B cell (primary cell): ENCODE measurements around the gene AGPAT3. TPM values are rescaled to one million over a fixed set of nuclear protein-coding genes. Genes with fewer than 3 reads are reported as not detected.

Experiments used
- ATAC-seq: fragments of 200-7000 bp; cut with Tn5 transposase; one replicate; pipeline ENCODE4 v1.10.0; 2021; ENCODE audit warnings: low read depth, mild to moderate bottlenecking, moderate number of reproducible peaks, moderate library complexity
- CTCF ChIA-PET: fragments of 350-600 bp; sonication (Branson Sonifier 250); formaldehyde crosslinking; loops from one replicate; lab custom pipeline; 2021; ENCODE audit warnings: antibody characterized with exemption, inconsistent platforms; lab: Charles Lee
- POLR2A ChIA-PET: fragments of 350-600 bp; sonication (Branson Sonifier 250); formaldehyde crosslinking; loops from one replicate; lab custom pipeline; 2021; ENCODE audit warnings: antibody characterized with exemption; lab: Charles Lee
- DNase-seq: peaks from one replicate; pipeline ENCODE4 v3.0.0; 2013
- H2AFZ ChIP-seq: 2 replicates; pipeline ENCODE4 v1.6.1; 2012; ENCODE audit warnings: mild to moderate bottlenecking, low read depth, low read length; ENCODE audit not compliant: insufficient read depth, poor library complexity, severe bottlenecking
- H3K27ac ChIP-seq, 2 donors: 1 replicate in 1 of 2; 2 replicates in 1 of 2; pipeline ENCODE4 v1.5.1; 2012 to 2013; ENCODE audit warnings: low read length in 2 of 2, mild to moderate bottlenecking in 2 of 2, moderate library complexity in 1 of 2
- H3K27me3 ChIP-seq, 4 experiments: fragments of 200-600 bp in 1 of 4; sonication (generic) in 1 of 4; replicated peaks in 1 of 4; 1 replicate in 2 of 4; 2 replicates in 2 of 4; pipeline versions ENCODE4 v1.6.1 to v1.7.0; 2013 to 2016; ENCODE audit warnings: low read length in 3 of 4, mild to moderate bottlenecking in 2 of 4, mixed read lengths in 1 of 4, moderate library complexity in 1 of 4; ENCODE audit not compliant: insufficient read depth in 4 of 4, control insufficient read depth in 3 of 4; ENCODE audit errors: control extremely low read depth in 1 of 4
- H3K36me3 ChIP-seq, 2 experiments: replicated peaks in 1 of 2; 1 replicate in 1 of 2; 2 replicates in 1 of 2; pipeline versions ENCODE4 v1.6.1 to v1.7.1; 2013; ENCODE audit warnings: low read length in 1 of 2; ENCODE audit not compliant: insufficient read depth in 2 of 2, control insufficient read depth in 1 of 2; ENCODE audit errors: control extremely low read depth in 1 of 2, extremely low read depth in 1 of 2
- H3K4me1 ChIP-seq, 2 donors: fragments of 200-600 bp in 1 of 2; sonication (generic) in 1 of 2; 1 replicate in 1 of 2; 2 replicates in 1 of 2; pipeline versions ENCODE4 v1.5.1 to v1.6.1; 2013 to 2017; ENCODE audit warnings: low read length in 2 of 2; ENCODE audit not compliant: control insufficient read depth in 2 of 2, insufficient read depth in 2 of 2
- H3K4me2 ChIP-seq: replicated peaks from 2 replicates; pipeline ENCODE3; 2012; ENCODE audit warnings: mild to moderate bottlenecking, low read depth, low read length; ENCODE audit not compliant: poor library complexity, severe bottlenecking
- H3K4me3 ChIP-seq, 5 experiments: fragments of 200-600 bp in 1 of 5; sonication (generic) in 1 of 5; 1 replicate in 3 of 5; 2 replicates in 2 of 5; pipeline versions ENCODE4 v1.5.1 to v1.7.0; 2011 to 2016; ENCODE audit warnings: low read length in 4 of 5, mild to moderate bottlenecking in 4 of 5, low read depth in 2 of 5, control low read depth in 1 of 5, moderate library complexity in 1 of 5; ENCODE audit not compliant: insufficient read depth in 1 of 5; ENCODE audit errors: control extremely low read depth in 1 of 5, extremely low read depth in 1 of 5
- H3K79me2 ChIP-seq: fragments of 200-600 bp; sonication (generic); one replicate; pipeline ENCODE4 v1.6.0; 2016; ENCODE audit warnings: low read length; ENCODE audit not compliant: control insufficient read depth, insufficient read depth
- H3K9ac ChIP-seq: fragments of 200-600 bp; sonication (generic); 2 replicates; pipeline ENCODE4 v1.6.1; 2017; ENCODE audit warnings: mild to moderate bottlenecking, low read length, moderate library complexity
- H3K9me3 ChIP-seq, 3 donors: one replicate each; pipeline versions ENCODE4 v1.6.1 to v1.7.1; 2013; ENCODE audit warnings: low read length in 2 of 3; ENCODE audit not compliant: control insufficient read depth in 2 of 3, insufficient read depth in 1 of 3; ENCODE audit errors: control extremely low read depth in 1 of 3
- H4K20me1 ChIP-seq: 2 replicates; pipeline ENCODE4 v1.6.0; 2012; ENCODE audit warnings: mild to moderate bottlenecking, low read length; ENCODE audit not compliant: insufficient read depth, control insufficient read depth, poor library complexity, severe bottlenecking
- H3K27ac Mint-ChIP-seq: one replicate; pipeline ENCODE4 v1.8.0; 2021; ENCODE audit warnings: mixed read lengths
- H3K27me3 Mint-ChIP-seq: one replicate; pipeline ENCODE4 v1.8.0; 2021; ENCODE audit warnings: mixed read lengths
- H3K4me1 Mint-ChIP-seq: one replicate; pipeline ENCODE4 v1.8.0; 2021; ENCODE audit warnings: mixed read lengths
- H3K4me3 Mint-ChIP-seq: one replicate; pipeline ENCODE4 v1.8.0; 2021; ENCODE audit warnings: mixed read lengths
- H3K9me3 Mint-ChIP-seq: one replicate; pipeline ENCODE4 v1.8.0; 2022; ENCODE audit warnings: mixed read lengths; ENCODE audit not compliant: insufficient read depth
- CTCF ChIP-seq: fragments of 200-600 bp; IDR thresholded peaks from one replicate; pipeline ENCODE4 v1.8.0; 2022; ENCODE audit warnings: antibody characterized with exemption, mild to moderate bottlenecking
- EZH2 ChIP-seq: IDR thresholded peaks from 2 replicates; pipeline ENCODE4 v1.6.1; 2012; ENCODE audit warnings: borderline replicate concordance, low read depth, mild to moderate bottlenecking, moderate library complexity, low read length; ENCODE audit not compliant: insufficient read depth, poor library complexity, severe bottlenecking
- WGBS: methylation state at CpG from one replicate; pipeline ENCODE4 v1.1.5; 2013; ENCODE audit warnings: missing lambda C conversion rate; ENCODE audit not compliant: insufficient coverage; 5-methylcytosine and 5-hydroxymethylcytosine counted together
- intact Hi-C: fragments of 100-400 bp; cut with micrococcal nuclease; formaldehyde crosslinking; loops from one replicate; pipeline ENCODE4 v1.10.0; 2022
- polyA plus RNA-seq: library from polyadenylated mRNA; depleted of rRNA; stranded (reverse); fragments of >200 nt; gene quantifications from 2 replicates; pipeline ENCODE4 v1.2.3, GENCODE V29; 2012
- total RNA-seq, 2 donors: library from RNA; stranded (reverse); fragments of 120-200 nt in 1 of 2; gene quantifications; 1 replicate in 1 of 2; 2 replicates in 1 of 2; pipeline versions ENCODE4 v1.2.3 to v1.2.4, GENCODE V29; 2013 to 2022

Gene AGPAT3
- total and polyA plus RNA-seq, 2 donors (not counting 1 experiment from before 2014, with no cell fraction given) = 14.3 to 49.3 TPM

GRCh38 chr21:44028287-44028659, 163.2 kb downstream of the AGPAT3 start:
- DNase-seq = no peak
- Histone ChIP-seq H2AFZ (no peak overlapping the region), H3K4me3 (no peak overlapping the region), H3K9me3 (peaks cover 0 to 6% (median 3%) of the 10 kb centered on the region in 3 donors), H3K4me2 (no peak overlapping the region), H3K27me3 (no peaks in the 10 kb centered on the region), H3K27ac (no peak overlapping the region), H3K4me1 (peaks cover 23 to 33% of the 10 kb centered on the region in 2 donors), H3K9ac (no peak overlapping the region), H4K20me1 (peaks cover 96% of the 10 kb centered on the region), H3K79me2 (peaks cover 100% of the 10 kb centered on the region), H3K36me3 (peaks cover 4 to 13% of the 10 kb centered on the region in 2 experiments)
- Mint-ChIP-seq H3K27ac (no peak overlapping the region), H3K9me3 (no peaks in the 10 kb centered on the region), H3K4me1 (peaks cover 56% of the 10 kb centered on the region), H3K27me3 (no peaks in the 10 kb centered on the region), H3K4me3 (no peak overlapping the region)
- 92% methylated on average over 4 of the region's 6 CpGs for WGBS
- POLR2A ChIA-PET = no interaction called here
- no peak for ATAC-seq
- intact Hi-C loops = no loop called here
- CTCF ChIA-PET = no interaction called here
- TF ChIP-seq CTCF (no peak), EZH2 (no peak)

- no peaks in the 10 kb centered on the region for H3K9me3 Mint-ChIP-seq
- no peaks in the 10 kb centered on the region for H3K27me3 Mint-ChIP-seq
- no peak overlapping the region for H3K4me2 ChIP-seq
- H3K4me3 ChIP-seq = no peak overlapping the region
- H3K27ac ChIP-seq = no peak overlapping the region
- ATAC-seq (no peak), DNase-seq (no peak)
- CTCF ChIA-PET = interaction anchor here (0.6 kb wide), 1 partner anchor 887 kb away, joined by 3 read pairs; no protein-coding TSS in a partner anchor
- peaks cover 89% of the 10 kb centered on the region for H4K20me1 ChIP-seq
- WGBS = 97% methylated on average over 5 of the region's 6 CpGs
- no peak for TF ChIP-seq CTCF
- no peak for TF ChIP-seq EZH2
- peaks cover 18 to 23% of the 10 kb centered on the region in 2 donors for H3K4me1 ChIP-seq
- peaks cover 96% of the 10 kb centered on the region for H3K79me2 ChIP-seq
- H3K9ac ChIP-seq = no peak overlapping the region
- intact Hi-C loops = no loop called here
- POLR2A ChIA-PET = no interaction called here
- peaks cover 0 to 6% (median 3%) of the 10 kb centered on the region in 3 donors for H3K9me3 ChIP-seq
- H3K4me1 Mint-ChIP-seq = peaks cover 48% of the 10 kb centered on the region
- H3K4me3 Mint-ChIP-seq = no peak overlapping the region
- H3K27ac Mint-ChIP-seq = no peak overlapping the region
- no peaks in the 10 kb centered on the region for H3K27me3 ChIP-seq
- H3K36me3 ChIP-seq = peaks cover 5 to 25% of the 10 kb centered on the region in 2 experiments
- no peak overlapping the region for H2AFZ ChIP-seq
Observed at GRCh38 chr21:44029460-44030087, 164.6 kb downstream of the AGPAT3 start.
